HCT116 (cell line): ENCODE data around the gene SLCO2A1. TPM values are rescaled to one million over a fixed set of nuclear protein-coding genes. Genes with fewer than 3 reads are reported as not detected.

Experiments
- ATAC-seq: fragments of 200-7000 bp; cut with Tn5 transposase; 2 replicates; pipeline ENCODE4 v1.9.1; 2020; ENCODE audit warnings: mild to moderate bottlenecking, moderate library complexity
- BruUV-seq: library from RNA; stranded (reverse); fragments of 400-500 nt; replicated peaks from 2 replicates; lab custom pipeline; 2021; lab: Mats Ljungman, UMichigan
- CTCF ChIA-PET: fragments of 300-600 bp; sonication (Branson Sonifier 250); formaldehyde crosslinking; loops from one replicate; lab custom pipeline; 2021; ENCODE audit warnings: antibody characterized with exemption; lab: Charles Lee
- POLR2A ChIA-PET: fragments of 300-600, 350-600 bp; sonication (Branson Sonifier 250); formaldehyde crosslinking; loops from one replicate; lab custom pipeline; 2021; ENCODE audit warnings: antibody characterized with exemption; lab: Charles Lee
- RAD21 ChIA-PET, 2 experiments: fragments of 300-600 bp; sonication (Branson Sonifier 250); formaldehyde crosslinking; loops; one replicate each; lab custom pipeline; 2023; ENCODE audit warnings: low total read pairs in 2 of 2; ENCODE audit not compliant: uncharacterized antibody in 2 of 2, unreplicated experiment in 2 of 2, low non-redundant PET in 1 of 2; lab: Charles Lee
- DNase-seq: peaks from one replicate; pipeline ENCODE4 v3.0.0-alpha.2; 2010; ENCODE audit warnings: low read depth, low spot score
- H2AFZ ChIP-seq: fragments of 200-600 bp; shearing (Covaris generic), sonication (generic); 2 replicates; pipeline ENCODE4 v1.6.1; 2017; ENCODE audit warnings: low read depth, mixed run types, mixed read lengths, antibody characterized with exemption, low read length; ENCODE audit not compliant: poor library complexity, severe bottlenecking
- H3K27ac ChIP-seq: 2 replicates; pipeline ENCODE4 v1.5.1; 2012; ENCODE audit warnings: low read depth, low read length
- H3K27me3 ChIP-seq: fragments of 200-600 bp; sonication (generic); 2 replicates; pipeline ENCODE4 v1.6.1; 2016; ENCODE audit warnings: mixed run types, low read length, mixed read lengths; ENCODE audit not compliant: insufficient read depth
- H3K36me3 ChIP-seq, 2 experiments: fragments of 200-500 bp in 1 of 2; fragments of 200-600 bp in 1 of 2; sonication (Bioruptor generic) in 1 of 2; sonication (generic) in 1 of 2; 2 replicates each; pipeline versions ENCODE4 v1.5.1 to v1.6.1; 2014 to 2016; ENCODE audit warnings: low read length in 2 of 2, inconsistent platforms in 1 of 2, mixed read lengths in 1 of 2, mixed run types in 1 of 2; ENCODE audit not compliant: insufficient read depth in 2 of 2, control insufficient read depth in 1 of 2
- H3K4me1 ChIP-seq, 2 experiments: fragments of 200-600 bp in 1 of 2; sonication (generic) in 1 of 2; 2 replicates each; pipeline versions ENCODE4 v1.5.1 to v1.6.1; 2012 to 2017; ENCODE audit warnings: low read length in 2 of 2, inconsistent platforms in 1 of 2, mild to moderate bottlenecking in 1 of 2, mixed read lengths in 1 of 2, mixed run types in 1 of 2, moderate library complexity in 1 of 2; ENCODE audit not compliant: insufficient read depth in 2 of 2, control insufficient read depth in 1 of 2
- H3K4me2 ChIP-seq: fragments of 200-600 bp; sonication (generic); 2 replicates; pipeline ENCODE4 v1.6.1; 2017; ENCODE audit warnings: mixed run types, low read length, mixed read lengths
- H3K4me3 ChIP-seq, 2 experiments: fragments of 200-600 bp in 1 of 2; sonication (generic) in 1 of 2; replicated peaks in 1 of 2; 2 replicates each; pipeline ENCODE4 v1.5.1; 2011 to 2016; ENCODE audit warnings: low read length in 2 of 2, control low read depth in 1 of 2, low read depth in 1 of 2, mild to moderate bottlenecking in 1 of 2, mixed read lengths in 1 of 2, mixed run types in 1 of 2
- H3K79me2 ChIP-seq: fragments of 200-600 bp; sonication (generic); 2 replicates; pipeline ENCODE4 v1.6.1; 2017; ENCODE audit warnings: mild to moderate bottlenecking, mixed run types, low read length, moderate library complexity, mixed read lengths; ENCODE audit not compliant: insufficient read depth
- H3K9ac ChIP-seq: fragments of 200-600 bp; sonication (generic); 2 replicates; pipeline ENCODE4 v1.6.1; 2016; ENCODE audit warnings: low read length, mixed read lengths
- H3K9me2 ChIP-seq: fragments of 200-600 bp; sonication (generic), shearing (Covaris generic); 2 replicates; pipeline ENCODE4 v1.6.1; 2017; ENCODE audit warnings: mixed run types, mild to moderate bottlenecking, moderate library complexity; ENCODE audit not compliant: insufficient read depth
- H3K9me3 ChIP-seq, 2 experiments: fragments of 200-500 bp in 1 of 2; fragments of 200-600 bp in 1 of 2; sonication (Bioruptor generic) in 1 of 2; sonication (generic) in 1 of 2; 2 replicates each; pipeline ENCODE4 v1.6.1; 2014 to 2017; ENCODE audit warnings: low read length in 2 of 2, mixed read lengths in 2 of 2, inconsistent platforms in 1 of 2, low read depth in 1 of 2, mild to moderate bottlenecking in 1 of 2, mixed run types in 1 of 2, moderate library complexity in 1 of 2; ENCODE audit not compliant: control insufficient read depth in 1 of 2, insufficient read depth in 1 of 2
- H4K20me1 ChIP-seq: fragments of 200-600 bp; sonication (generic), shearing (Covaris generic); 2 replicates; pipeline ENCODE4 v1.6.1; 2017; ENCODE audit warnings: mixed run types, mild to moderate bottlenecking, moderate library complexity; ENCODE audit not compliant: insufficient read depth
- CEBPB ChIP-seq: IDR thresholded peaks from 2 replicates; pipeline ENCODE4 v1.6.1; 2012; ENCODE audit warnings: low read depth
- CTCF ChIP-seq, 3 experiments: fragments of 200-600 bp in 1 of 3; sonication (generic) in 1 of 3; IDR thresholded peaks in 2 of 3; conservative IDR thresholded peaks in 1 of 3; 2 replicates each; pipeline ENCODE4 v1.5.1; 2012 to 2017; ENCODE audit warnings: low read depth in 2 of 3, low read length in 2 of 3, antibody characterized with exemption in 1 of 3, borderline replicate concordance in 1 of 3, control low read depth in 1 of 3, mild to moderate bottlenecking in 1 of 3, mixed read lengths in 1 of 3, mixed run types in 1 of 3, moderate library complexity in 1 of 3; ENCODE audit not compliant: insufficient read depth in 1 of 3
- EGR1 ChIP-seq: IDR thresholded peaks from 2 replicates; pipeline ENCODE4 v1.6.1; 2012; ENCODE audit warnings: low read depth
- EZH2phosphoT487 ChIP-seq: fragments of 200-600 bp; IDR thresholded peaks from 2 replicates; pipeline ENCODE4 v1.6.1; 2018; ENCODE audit warnings: antibody characterized with exemption, borderline replicate concordance
- FOSL1 ChIP-seq: IDR thresholded peaks from 2 replicates; pipeline ENCODE4 v1.6.1; 2012; ENCODE audit warnings: low read depth
- JUND ChIP-seq: IDR thresholded peaks from 2 replicates; pipeline ENCODE4 v1.6.1; 2012
- POLR2AphosphoS5 ChIP-seq: IDR thresholded peaks from 2 replicates; pipeline ENCODE4 v1.6.1; 2011; ENCODE audit warnings: mild to moderate bottlenecking, low read depth, low read length, moderate library complexity
- REST ChIP-seq: IDR thresholded peaks from 2 replicates; pipeline ENCODE4 v1.6.1; 2012; ENCODE audit warnings: low read depth
- SRF ChIP-seq: IDR thresholded peaks from 2 replicates; pipeline ENCODE4 v1.6.1; 2012; ENCODE audit warnings: low read depth
- ZBTB33 ChIP-seq: IDR thresholded peaks from 2 replicates; pipeline ENCODE4 v1.6.1; 2011; ENCODE audit warnings: mild to moderate bottlenecking, low read length, moderate library complexity; ENCODE audit not compliant: insufficient replicate concordance; ENCODE audit errors: extremely low read depth
- ZFX ChIP-seq: fragments of 450-650 bp; IDR thresholded peaks from 2 replicates; pipeline ENCODE4 v1.6.1; 2017
- intact Hi-C: fragments of 100-400 bp; cut with micrococcal nuclease; formaldehyde crosslinking; loops from 2 replicates; pipeline ENCODE4 v1.10.0; 2022
- total RNA-seq: library from RNA; stranded (reverse); gene quantifications from one replicate; pipeline ENCODE4 v1.2.1, GENCODE V29; 2021; ENCODE audit not compliant: unreplicated experiment

The SLCO2A1 gene
- total RNA-seq, 1 experiment from 2014 or later = 0.52 TPM

- no TSS peak for BruUV-seq
- ChIA-PET CTCF (no interaction called here), POLR2A (no interaction called here), RAD21 (no interaction called here)
- Histone ChIP-seq H3K4me1 (peaks cover 0 to 2% of the 10 kb centered on the region in 2 experiments; a peak in 1 of 4 replicates), H3K36me3 (no peaks in the 10 kb centered on the region), H3K79me2 (no peaks in the 10 kb centered on the region), H3K4me3 (no peak overlapping the region), H2AFZ (no peak overlapping the region), H3K4me2 (no peak overlapping the region), H3K27ac (no peak overlapping the region), H3K27me3 (peaks cover 9% of the 10 kb centered on the region; the same call in 1 of the 2 replicates), H3K9me3 (no peaks in the 10 kb centered on the region), H4K20me1 (no peaks in the 10 kb centered on the region), H3K9ac (no peak overlapping the region), H3K9me2 (no peaks in the 10 kb centered on the region)
- DNase-seq (no peak), ATAC-seq (no peak)
- TF ChIP-seq SRF (no peak), EZH2phosphoT487 (no peak), REST (no peak), EGR1 (no peak), CTCF (IDR thresholded peaks at IDR 0.05 in 2 of 3, conservative IDR thresholded peaks at IDR 0.05 in 1 of 3; ENCODE audit: borderline replicate concordance in 1 of 3, insufficient read depth in 1 of 3, low read depth in 2 of 3, low read length in 2 of 3) (no peak), JUND (no peak), POLR2AphosphoS5 (no peak), ZFX (no peak), FOSL1 (no peak), CEBPB (no peak), ZBTB33 (no peak)
- intact Hi-C loops = no loop called here
Measured at GRCh38 chr3:133996996-133997395, 32.7 kb downstream of the SLCO2A1 start.
